HEK293T (cell line): ENCODE results near the gene PITX1.

Source experiments
- CTCF ChIA-PET: fragments of 350-600 bp; formaldehyde crosslinking; extraction: SDS; loops from one replicate; lab custom pipeline; 2021; ENCODE audit warnings: antibody characterized with exemption, inconsistent platforms; lab: Yijun Ruan, JAX
- POLR2A ChIA-PET: fragments of 350-600 bp; formaldehyde crosslinking; extraction: SDS; loops from one replicate; lab custom pipeline; 2020; ENCODE audit warnings: antibody characterized with exemption, inconsistent platforms; lab: Yijun Ruan, JAX
- DNase-seq: peaks from one replicate; pipeline ENCODE4 v3.0.0; 2012; ENCODE audit warnings: mixed read lengths; ENCODE audit errors: extremely low spot score
- ARNT ChIP-seq: fragments of 450-650 bp; IDR thresholded peaks from 2 replicates; pipeline ENCODE4 v1.6.1; 2017; ENCODE audit warnings: mild to moderate bottlenecking
- BHLHE40 ChIP-seq: fragments of 450-650 bp; IDR thresholded peaks from 2 replicates; pipeline ENCODE4 v1.6.1; 2016; ENCODE audit warnings: mild to moderate bottlenecking, moderate library complexity, borderline replicate concordance
- CTBP1 ChIP-seq: fragments of 450-650 bp; IDR thresholded peaks from 2 replicates; pipeline ENCODE4 v1.6.1; 2016; ENCODE audit warnings: borderline replicate concordance
- ELF4 ChIP-seq: fragments of 450-650 bp; IDR thresholded peaks from 2 replicates; pipeline ENCODE4 v1.6.1; 2017; ENCODE audit warnings: antibody characterized with exemption
- FOXA1 ChIP-seq: fragments of 450-650 bp; IDR thresholded peaks from 2 replicates; pipeline ENCODE4 v1.6.1; 2016; ENCODE audit warnings: mild to moderate bottlenecking
- FOXK2 ChIP-seq: fragments of 450-650 bp; IDR thresholded peaks from 2 replicates; pipeline ENCODE4 v1.6.1; 2016; ENCODE audit warnings: mild to moderate bottlenecking
- FOXM1 ChIP-seq: fragments of 450-650 bp; IDR thresholded peaks from 2 replicates; pipeline ENCODE4 v1.6.1; 2017; ENCODE audit warnings: mild to moderate bottlenecking, borderline replicate concordance
- HDGF ChIP-seq: fragments of 450-650 bp; IDR thresholded peaks from 2 replicates; pipeline ENCODE4 v1.6.1; 2017; ENCODE audit warnings: antibody characterized with exemption, borderline replicate concordance
- L3MBTL2 ChIP-seq: fragments of 450-650 bp; conservative IDR thresholded peaks from 2 replicates; pipeline ENCODE4 v1.6.1; 2016; ENCODE audit warnings: mild to moderate bottlenecking
- LEF1 ChIP-seq: fragments of 450-650 bp; IDR thresholded peaks from 2 replicates; pipeline ENCODE4 v1.6.1; 2017; ENCODE audit warnings: mild to moderate bottlenecking, borderline replicate concordance
- NFRKB ChIP-seq: fragments of 450-650 bp; IDR thresholded peaks from 2 replicates; pipeline ENCODE4 v1.6.1; 2016; ENCODE audit warnings: mild to moderate bottlenecking, moderate library complexity
- SP1 ChIP-seq: fragments of 450-650 bp; IDR thresholded peaks from 2 replicates; pipeline ENCODE4 v1.6.1; 2017
- SUZ12 ChIP-seq: fragments of 450-650 bp; IDR thresholded peaks from 2 replicates; pipeline ENCODE4 v1.6.1; 2016; ENCODE audit warnings: mild to moderate bottlenecking
- TARDBP ChIP-seq: fragments of 450-650 bp; IDR thresholded peaks from 2 replicates; pipeline ENCODE4 v1.6.1; 2016
- ZNF384 ChIP-seq: fragments of 450-650 bp; IDR thresholded peaks from 2 replicates; pipeline ENCODE4 v1.6.1; 2016
- TF ChIP-seq, protein P1 (sequence below): fragments of 450-650 bp; IDR thresholded peaks from 2 replicates; pipeline ENCODE4 v1.6.1; 2016

PITX1 gene

DNA sequence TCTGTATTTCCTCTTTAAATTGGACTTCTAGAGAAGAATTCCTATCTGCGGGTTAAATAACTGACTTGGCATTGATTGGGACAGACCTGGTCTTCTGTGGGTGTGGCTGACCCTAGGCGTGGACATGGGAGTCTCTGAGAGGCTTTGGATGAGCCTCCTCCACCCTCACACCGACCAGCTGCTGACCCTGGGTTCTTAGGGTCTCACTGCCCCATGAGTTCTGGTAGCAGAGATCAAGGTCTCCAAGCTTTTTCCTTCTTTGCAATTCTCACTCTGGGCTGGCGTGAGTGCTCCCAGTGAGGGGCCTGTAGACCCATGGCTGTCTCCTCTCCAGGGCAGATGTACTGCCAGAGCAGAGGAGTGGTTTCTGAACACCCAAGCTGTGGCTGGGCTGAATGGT lies 41.6 kb upstream of the PITX1 start:
- TF ChIP-seq FOXK2 (no peak), ZNF384 (no peak), SUZ12 (no peak), L3MBTL2 (no peak), FOXA1 (no peak), SP1 (no peak), BHLHE40 (no peak), NFRKB (no peak), FOXM1 (no peak), ELF4 (no peak), TARDBP (no peak), CTBP1 (no peak), ARNT (no peak), LEF1 (no peak)
- TF ChIP-seq, protein P1, sequence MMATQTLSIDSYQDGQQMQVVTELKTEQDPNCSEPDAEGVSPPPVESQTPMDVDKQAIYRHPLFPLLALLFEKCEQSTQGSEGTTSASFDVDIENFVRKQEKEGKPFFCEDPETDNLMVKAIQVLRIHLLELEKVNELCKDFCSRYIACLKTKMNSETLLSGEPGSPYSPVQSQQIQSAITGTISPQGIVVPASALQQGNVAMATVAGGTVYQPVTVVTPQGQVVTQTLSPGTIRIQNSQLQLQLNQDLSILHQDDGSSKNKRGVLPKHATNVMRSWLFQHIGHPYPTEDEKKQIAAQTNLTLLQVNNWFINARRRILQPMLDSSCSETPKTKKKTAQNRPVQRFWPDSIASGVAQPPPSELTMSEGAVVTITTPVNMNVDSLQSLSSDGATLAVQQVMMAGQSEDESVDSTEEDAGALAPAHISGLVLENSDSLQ: no peak
- POLR2A ChIA-PET: no interaction called here
- no peak for DNase-seq
- CTCF ChIA-PET: no interaction called here

DNA sequence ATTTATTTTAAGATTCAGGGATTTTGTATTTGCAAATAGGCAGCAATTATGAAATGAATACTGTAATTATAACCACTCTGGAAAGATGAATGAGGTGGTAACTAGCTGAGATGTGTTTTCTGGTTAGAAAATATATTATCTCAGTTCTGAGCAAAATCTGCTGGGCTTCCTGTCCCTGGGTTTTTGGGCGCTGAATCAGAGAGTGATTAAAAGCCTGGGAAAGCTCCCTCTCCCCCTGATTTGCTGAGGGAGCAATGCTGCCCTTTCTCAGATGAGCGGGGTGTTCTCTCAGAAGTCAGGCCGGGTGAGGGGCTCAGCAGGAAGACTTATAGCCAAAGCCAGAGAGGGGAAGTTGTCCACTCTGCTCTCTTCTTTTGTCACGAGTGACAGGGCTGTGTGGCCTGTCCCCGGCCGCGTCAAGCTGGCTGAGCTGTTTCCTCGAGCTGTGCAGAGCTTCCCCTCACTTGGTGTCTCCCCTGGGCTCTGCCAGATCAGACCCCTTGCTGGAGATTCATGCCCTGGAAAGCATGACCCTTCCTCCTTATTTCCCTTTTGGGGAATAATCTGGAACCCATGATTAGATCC lies 39.8 kb upstream of the PITX1 start:
- ChIA-PET CTCF (interaction anchor here (0.9 kb wide), 1 partner anchor 13 kb away, joined by 3 read pairs; no protein-coding TSS in a partner anchor), POLR2A (no interaction called here)
- no peak for TF ChIP-seq FOXA1
- no peak for TF ChIP-seq BHLHE40
- TF ChIP-seq LEF1: no peak
- no peak for TF ChIP-seq TARDBP
- TF ChIP-seq, protein P1: no peak
- no peak for TF ChIP-seq ELF4
- TF ChIP-seq NFRKB: no peak
- TF ChIP-seq FOXK2: no peak
- no peak for TF ChIP-seq ARNT
- no peak for TF ChIP-seq HDGF
- TF ChIP-seq CTBP1: no peak
- TF ChIP-seq SP1: no peak
- no peak for TF ChIP-seq L3MBTL2
- no peak for TF ChIP-seq SUZ12
- TF ChIP-seq FOXM1: no peak
- TF ChIP-seq ZNF384: no peak
- no peak for DNase-seq

DNA sequence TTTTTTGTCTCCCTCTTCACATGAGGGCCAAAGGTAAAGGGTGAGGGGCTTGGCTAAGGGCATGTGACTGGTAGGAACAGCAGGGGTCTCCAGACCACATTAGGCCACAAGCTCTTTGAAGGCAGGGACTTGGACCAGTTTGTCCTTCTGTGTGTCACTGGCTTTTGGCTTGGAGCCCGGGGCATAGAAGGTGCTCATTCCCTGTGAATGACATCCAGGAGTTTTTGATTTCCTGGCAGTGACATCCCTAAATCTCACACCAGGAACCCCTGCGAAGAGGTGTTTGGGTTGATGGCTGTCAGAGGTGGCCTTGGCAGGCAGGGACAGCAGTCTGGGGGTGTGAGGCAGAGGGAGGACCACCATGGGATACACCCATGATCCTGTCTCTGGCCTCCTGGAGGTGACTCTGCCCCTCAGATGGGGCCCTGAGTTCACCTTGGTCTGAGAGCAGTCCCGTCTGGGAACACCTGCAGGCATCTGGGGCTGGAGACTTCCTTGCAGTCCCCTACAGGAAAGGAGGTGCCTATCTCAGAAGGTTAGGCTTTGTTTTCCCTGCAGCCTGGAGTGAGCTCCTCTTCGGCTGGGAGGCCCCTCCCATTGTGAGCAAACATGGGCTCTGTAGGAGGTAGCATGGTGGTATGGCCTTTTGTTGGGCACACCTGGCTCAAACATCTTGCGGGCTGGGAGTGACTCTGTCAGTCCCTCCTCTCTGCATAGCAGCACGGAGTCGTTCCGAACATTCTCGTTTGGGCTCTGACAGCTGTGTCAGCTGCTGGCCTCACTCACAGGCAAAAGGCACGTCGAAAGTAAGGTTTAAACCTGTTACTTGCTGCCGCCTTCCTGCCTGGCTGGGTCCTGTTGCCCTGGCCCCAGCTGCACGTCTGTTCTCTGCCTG lies 38.6 kb upstream of the PITX1 start:
- TF ChIP-seq L3MBTL2 (no peak), CTBP1 (no peak), HDGF (no peak), BHLHE40 (no peak), TARDBP (no peak), FOXK2 (no peak), LEF1 (no peak), ZNF384 (no peak), ELF4 (no peak), ARNT (no peak), SP1 (no peak), SUZ12 (no peak), FOXM1 (no peak), FOXA1 (no peak), NFRKB (no peak)
- TF ChIP-seq, protein P1: no peak
- CTCF ChIA-PET: interaction anchor here (0.7 to 0.9 kb wide), 2 partner anchors 12 to 109 kb away, joined by 3 read pairs; no protein-coding TSS in a partner anchor
- no peak for DNase-seq
- POLR2A ChIA-PET: no interaction called here

DNA sequence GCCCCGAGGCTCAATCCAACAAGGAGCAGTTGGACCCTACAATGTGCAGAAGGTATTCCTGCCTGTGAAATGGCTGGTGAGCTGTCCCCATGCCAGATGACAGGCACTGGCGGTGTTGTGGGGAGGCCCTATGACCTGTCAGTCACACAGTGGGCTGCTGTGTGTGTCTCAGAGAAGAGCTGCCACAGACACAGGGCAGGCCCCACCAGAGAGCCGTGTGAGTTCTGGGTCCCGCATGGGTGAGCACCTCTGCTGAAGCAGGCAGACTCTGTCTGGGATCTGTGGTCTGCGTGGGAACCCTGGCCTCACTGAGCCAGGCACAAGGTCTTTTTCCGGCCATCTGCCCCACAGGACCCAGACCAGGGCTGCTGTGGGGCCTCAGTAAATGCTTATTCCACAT lies 37.3 kb upstream of the PITX1 start:
- POLR2A ChIA-PET: no interaction called here
- CTCF ChIA-PET: interaction anchor here (1.6 kb wide), 1 partner anchor 120 kb away, joined by 3 read pairs; no protein-coding TSS in a partner anchor
- no peak for DNase-seq
- TF ChIP-seq SP1 (no peak), BHLHE40 (no peak), CTBP1 (no peak), FOXM1 (no peak), NFRKB (no peak), ELF4 (no peak), FOXK2 (no peak), HDGF (no peak), FOXA1 (no peak), L3MBTL2 (no peak), TARDBP (no peak), ZNF384 (no peak), ARNT (no peak), LEF1 (no peak), SUZ12 (no peak)
- TF ChIP-seq, protein P1: no peak
